ENCODE results near the gene ZNF618. TPM values are rescaled to one million over a fixed set of nuclear protein-coding genes. Genes with fewer than 3 reads are reported as not detected.
"Not testable (repeated sequence)": the region's sequence is repeated elsewhere in the genome, so short reads cannot be mapped to it uniquely, and the experiment has no call there.

ZNF618 gene
- total RNA-seq, 1 experiment from 2014 or later = 4.2 TPM

DNA sequence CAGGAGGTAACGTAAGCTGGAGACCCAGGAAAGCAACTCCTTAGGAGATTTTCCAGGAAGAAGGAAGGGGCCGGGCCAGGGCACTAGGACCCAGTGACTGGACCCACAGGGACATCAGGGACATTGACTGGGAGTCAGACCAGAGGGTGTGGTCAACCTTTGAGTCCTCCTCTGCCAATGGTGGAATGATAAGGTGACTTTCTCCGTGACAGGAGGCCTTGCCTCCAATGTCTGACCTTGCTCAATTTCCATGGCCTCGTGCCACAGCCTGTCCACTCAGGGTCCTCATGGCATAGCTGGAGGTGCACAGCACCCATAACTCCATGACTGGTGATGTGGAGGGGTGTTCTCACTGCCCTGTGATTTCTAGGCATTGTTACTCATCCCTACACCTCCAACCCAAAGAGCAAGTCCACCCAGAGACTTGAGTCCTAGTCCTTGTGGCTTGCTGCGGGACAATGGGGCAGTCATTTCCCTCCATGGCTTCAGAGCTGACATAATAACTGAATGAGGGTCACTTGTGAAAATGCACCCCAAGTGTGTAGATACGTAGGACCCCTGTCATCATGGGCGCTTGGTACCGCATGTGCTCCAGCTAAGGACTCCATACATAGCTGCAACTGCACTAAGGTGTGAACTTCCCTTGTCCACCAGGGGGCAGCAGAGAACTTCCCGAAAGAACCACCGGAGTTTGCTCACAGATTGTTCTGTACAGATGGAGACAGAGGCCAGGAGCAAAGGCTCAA, 206.1 kb downstream of the ZNF618 start:
- no peaks in the 10 kb centered on the region for H3K36me3 ChIP-seq (ENCODE audit: low read depth, low read length)
- no peak overlapping the region for H3K9ac ChIP-seq (ENCODE audit: low read length)
- H3K79me2 ChIP-seq (ENCODE audit: low read length) = no peaks in the 10 kb centered on the region
- H3K4me3 ChIP-seq (ENCODE audit: low read length) = no peak overlapping the region
- peaks cover 11% of the 10 kb centered on the region for H3K4me1 ChIP-seq (ENCODE audit: insufficient read depth, low read length)
- no peaks in the 10 kb centered on the region for H4K20me1 ChIP-seq (ENCODE audit: low read length)
- TF ChIP-seq EZH2phosphoT487 (IDR thresholded peaks at IDR 0.05; ENCODE audit: borderline replicate concordance, low read length) (no peak), EZH2 (IDR thresholded peaks at IDR 0.05; ENCODE audit: low read length, unreplicated experiment) (no peak)
- TF ChIP-seq, protein P1, sequence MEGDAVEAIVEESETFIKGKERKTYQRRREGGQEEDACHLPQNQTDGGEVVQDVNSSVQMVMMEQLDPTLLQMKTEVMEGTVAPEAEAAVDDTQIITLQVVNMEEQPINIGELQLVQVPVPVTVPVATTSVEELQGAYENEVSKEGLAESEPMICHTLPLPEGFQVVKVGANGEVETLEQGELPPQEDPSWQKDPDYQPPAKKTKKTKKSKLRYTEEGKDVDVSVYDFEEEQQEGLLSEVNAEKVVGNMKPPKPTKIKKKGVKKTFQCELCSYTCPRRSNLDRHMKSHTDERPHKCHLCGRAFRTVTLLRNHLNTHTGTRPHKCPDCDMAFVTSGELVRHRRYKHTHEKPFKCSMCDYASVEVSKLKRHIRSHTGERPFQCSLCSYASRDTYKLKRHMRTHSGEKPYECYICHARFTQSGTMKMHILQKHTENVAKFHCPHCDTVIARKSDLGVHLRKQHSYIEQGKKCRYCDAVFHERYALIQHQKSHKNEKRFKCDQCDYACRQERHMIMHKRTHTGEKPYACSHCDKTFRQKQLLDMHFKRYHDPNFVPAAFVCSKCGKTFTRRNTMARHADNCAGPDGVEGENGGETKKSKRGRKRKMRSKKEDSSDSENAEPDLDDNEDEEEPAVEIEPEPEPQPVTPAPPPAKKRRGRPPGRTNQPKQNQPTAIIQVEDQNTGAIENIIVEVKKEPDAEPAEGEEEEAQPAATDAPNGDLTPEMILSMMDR (conservative IDR thresholded peaks at IDR 0.05; ENCODE audit: low read depth, low read length) = peak; percentile 82
- POLR2A ChIA-PET (ENCODE audit: unreplicated experiment) = no interaction called here
- H3K4me2 ChIP-seq (ENCODE audit: low read length) = no peak overlapping the region
- no peak overlapping the region for H3K27ac ChIP-seq (ENCODE audit: low read length)
- H3K9me3 ChIP-seq (ENCODE audit: low read length) = no peaks in the 10 kb centered on the region
- intact Hi-C loops (cut with micrococcal nuclease) = loop anchor here (1.0 to 2.0 kb wide), 2 partner anchors 27 to 73 kb away; partner anchors contain the start of gene COL27A1
- CTCF ChIA-PET = interaction anchor here (0.5 to 0.7 kb wide), 3 partner anchors 81 to 209 kb away, joined by 3 to 6 read pairs (median 5); no protein-coding TSS in a partner anchor
- peak; percentile 88 for DNase-seq
- peak; percentile 90 for ATAC-seq
- H3F3A ChIP-seq (ENCODE audit: low read length, unreplicated experiment) = no peaks in the 10 kb centered on the region
- no peaks in the 10 kb centered on the region for H3K9me2 ChIP-seq (replicated peaks; ENCODE audit: low read length)
- no peaks in the 10 kb centered on the region for H3K27me3 ChIP-seq (ENCODE audit: low read length)
- no peak overlapping the region for H2AFZ ChIP-seq (ENCODE audit: low read length)
- no TSS peak for BruUV-seq (replicated peaks)

DNA sequence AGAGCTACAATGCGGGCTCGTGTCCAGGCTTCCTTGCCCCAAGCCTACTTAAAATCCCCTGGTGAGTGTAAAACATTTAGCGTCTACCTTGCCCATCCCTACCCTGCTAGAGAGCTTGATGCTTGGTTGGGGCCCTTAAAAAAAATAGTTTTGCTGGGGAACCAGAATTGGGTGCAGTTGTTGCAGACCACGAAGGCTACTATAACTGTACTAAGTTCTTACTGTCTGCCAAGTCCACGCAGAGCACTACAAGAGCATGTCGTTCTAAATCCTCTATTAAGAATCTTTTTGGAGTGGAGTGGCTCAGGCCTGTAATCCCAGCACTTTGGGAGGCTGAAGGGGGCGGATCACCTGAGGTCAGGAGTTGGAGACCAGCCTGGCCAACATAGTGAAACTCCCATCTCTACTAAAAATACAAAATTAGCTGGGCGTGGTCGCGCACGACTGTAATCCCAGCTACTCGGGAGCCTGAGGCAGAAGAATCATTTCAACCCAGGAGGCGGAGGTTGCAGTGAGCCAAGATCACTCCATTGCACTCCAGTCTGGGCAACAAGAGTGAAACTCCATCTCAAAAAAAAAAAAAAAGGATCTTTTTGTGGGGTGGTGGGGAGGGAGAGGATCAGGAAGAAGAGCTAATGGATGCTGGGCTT, 206.8 kb downstream of the ZNF618 start:
- H3K4me2 ChIP-seq (ENCODE audit: low read length); H3K27ac ChIP-seq (ENCODE audit: low read length); H3K36me3 ChIP-seq (ENCODE audit: low read depth, low read length); H3K27me3 ChIP-seq (ENCODE audit: low read length); H3K9me3 ChIP-seq (ENCODE audit: low read length); POLR2A ChIA-PET (ENCODE audit: unreplicated experiment); H2AFZ ChIP-seq (ENCODE audit: low read length); H3K9ac ChIP-seq (ENCODE audit: low read length); ATAC-seq; H3F3A ChIP-seq (ENCODE audit: low read length, unreplicated experiment); H4K20me1 ChIP-seq (ENCODE audit: low read length); H3K4me3 ChIP-seq (ENCODE audit: low read length); H3K9me2 ChIP-seq (replicated peaks; ENCODE audit: low read length); H3K79me2 ChIP-seq (ENCODE audit: low read length); DNase-seq; BruUV-seq (replicated peaks): not testable (repeated sequence)
- H3K4me1 ChIP-seq (ENCODE audit: insufficient read depth, low read length) = peaks cover 11% of the 10 kb centered on the region
- CTCF ChIA-PET = interaction anchor here (0.5 to 0.7 kb wide), 3 partner anchors 81 to 208 kb away, joined by 3 to 6 read pairs (median 5); no protein-coding TSS in a partner anchor
- intact Hi-C loops (cut with micrococcal nuclease) = loop anchor here (1.0 to 2.0 kb wide), 2 partner anchors 26 to 72 kb away; partner anchors contain the start of gene COL27A1

GRCh38 chr9:114083666-114084065, 207.6 kb downstream of the ZNF618 start:
- H2AFZ ChIP-seq (ENCODE audit: low read length) = no peak overlapping the region
- H3K4me2 ChIP-seq (ENCODE audit: low read length) = no peak overlapping the region
- no peaks in the 10 kb centered on the region for H3K27me3 ChIP-seq (ENCODE audit: low read length)
- no peaks in the 10 kb centered on the region for H3K9me2 ChIP-seq (replicated peaks; ENCODE audit: low read length)
- H3K9me3 ChIP-seq (ENCODE audit: low read length) = no peaks in the 10 kb centered on the region
- ATAC-seq = no peak
- no peaks in the 10 kb centered on the region for H3F3A ChIP-seq (ENCODE audit: low read length, unreplicated experiment)
- no peak for DNase-seq
- H3K9ac ChIP-seq (ENCODE audit: low read length) = no peak overlapping the region
- no peaks in the 10 kb centered on the region for H3K79me2 ChIP-seq (ENCODE audit: low read length)
- POLR2A ChIA-PET (ENCODE audit: unreplicated experiment) = no interaction called here
- peaks cover 11% of the 10 kb centered on the region for H3K4me1 ChIP-seq (ENCODE audit: insufficient read depth, low read length)
- no TSS peak for BruUV-seq (replicated peaks)
- H3K4me3 ChIP-seq (ENCODE audit: low read length) = no peak overlapping the region
- H3K36me3 ChIP-seq (ENCODE audit: low read depth, low read length) = no peaks in the 10 kb centered on the region
- CTCF ChIA-PET = no interaction called here
- H3K27ac ChIP-seq (ENCODE audit: low read length) = no peak overlapping the region
- intact Hi-C loops (cut with micrococcal nuclease) = loop anchor here (2.0 kb wide), 1 partner anchor 25 kb away; no protein-coding TSS in a partner anchor
- H4K20me1 ChIP-seq (ENCODE audit: low read length) = no peaks in the 10 kb centered on the region
- TF ChIP-seq EZH2 (IDR thresholded peaks at IDR 0.05; ENCODE audit: low read length, unreplicated experiment) = no peak

Measured in PC-3 (cell line).